NCI-H1694 treated with DMSO at 0.1 percent for 48 hours (cell line): ENCODE data around the gene ACSS1.

Experiments
- DNase-seq: peaks from one replicate; lab custom pipeline; 2025; lab: John Stamatoyannopoulos, UW

The ACSS1 gene

GRCh38 chr20:24970754-24971153, 87.2 kb downstream of the ACSS1 start:
- no peak for DNase-seq

GRCh38 chr20:24970030-24970553, 87.8 kb downstream of the ACSS1 start:
- no peak for DNase-seq

GRCh38 chr20:24969186-24970029, 88.5 kb downstream of the ACSS1 start:
- DNase-seq = no peak

- DNase-seq = peak; percentile 41
These were observed 89.6 kb downstream of the ACSS1 start for GRCh38 chr20:24968278-24968800.

- no peak for DNase-seq
These were observed 91.5 kb downstream of the ACSS1 start for GRCh38 chr20:24966317-24967012.

GRCh38 chr20:24965065-24965919, 92.6 kb downstream of the ACSS1 start:
- DNase-seq = peak; percentile 44

GRCh38 chr20:24964506-24964840, 93.5 kb downstream of the ACSS1 start:
- peak; percentile 74 for DNase-seq

DNA sequence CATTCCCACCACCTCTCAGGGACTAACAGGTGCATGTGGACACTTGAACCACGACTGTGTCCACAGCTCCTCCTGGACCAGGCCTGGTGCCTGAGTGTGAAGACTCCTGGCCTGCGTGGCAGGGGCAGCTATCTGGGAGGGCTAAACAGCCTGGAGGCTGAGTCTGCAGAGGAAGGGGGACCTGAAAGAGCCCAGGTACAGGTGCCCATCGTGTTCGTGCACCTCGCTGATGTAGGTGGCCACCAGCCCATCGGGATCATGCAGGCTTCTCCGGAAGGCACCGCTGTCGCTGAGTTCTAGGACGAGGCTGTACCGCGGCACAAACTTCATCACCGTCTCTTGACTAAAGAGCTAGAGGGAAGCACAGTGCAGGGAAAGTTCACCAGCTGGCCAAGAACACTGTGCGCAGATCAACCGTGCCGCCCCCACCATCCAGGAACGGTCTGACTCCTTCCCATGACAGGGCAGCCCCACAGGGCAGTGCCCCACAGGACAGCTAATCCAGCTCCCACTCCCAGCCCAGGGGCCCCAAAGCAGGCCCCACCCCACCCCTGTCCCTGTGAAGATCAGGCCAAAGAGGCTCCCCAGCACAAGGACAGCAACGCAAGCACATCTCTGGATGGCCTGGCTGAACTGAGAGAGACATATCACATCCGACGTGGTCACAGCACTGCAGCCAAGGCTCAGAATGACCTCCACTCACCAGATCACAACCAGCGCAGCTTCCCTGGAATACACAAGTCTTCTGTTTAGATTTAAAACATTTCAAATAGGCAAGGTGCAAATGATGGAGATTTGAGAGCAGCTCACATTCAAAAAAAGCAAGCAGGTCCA, 94.0 kb downstream of the ACSS1 start:
- DNase-seq = no peak

DNA sequence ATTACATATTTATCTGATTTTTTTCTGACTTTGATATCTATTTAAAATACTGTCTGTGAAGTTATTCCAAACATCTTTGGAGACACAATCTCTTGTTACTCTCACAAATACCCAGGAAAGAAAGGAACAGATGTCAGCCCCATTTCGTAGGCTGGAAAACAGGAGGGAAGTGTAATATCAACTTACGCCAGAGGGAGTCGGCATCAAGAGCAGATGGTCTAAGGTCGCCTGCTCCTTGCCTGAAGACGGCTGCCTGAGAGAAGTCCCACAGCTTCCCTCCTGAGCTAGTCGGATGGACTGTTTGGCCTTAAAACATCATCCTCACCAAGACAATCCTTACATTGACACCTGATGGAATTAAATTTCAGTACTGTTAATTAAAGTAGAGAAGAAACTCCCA, 95.4 kb downstream of the ACSS1 start:
- DNase-seq = peak; percentile 50

- no peak for DNase-seq
These were observed 95.8 kb downstream of the ACSS1 start for GRCh38 chr20:24962182-24962492.

- no peak for DNase-seq
These were observed 96.4 kb downstream of the ACSS1 start for GRCh38 chr20:24961384-24962181.

- DNase-seq = no peak
These were observed 97.1 kb downstream of the ACSS1 start for GRCh38 chr20:24960861-24961260.

DNA sequence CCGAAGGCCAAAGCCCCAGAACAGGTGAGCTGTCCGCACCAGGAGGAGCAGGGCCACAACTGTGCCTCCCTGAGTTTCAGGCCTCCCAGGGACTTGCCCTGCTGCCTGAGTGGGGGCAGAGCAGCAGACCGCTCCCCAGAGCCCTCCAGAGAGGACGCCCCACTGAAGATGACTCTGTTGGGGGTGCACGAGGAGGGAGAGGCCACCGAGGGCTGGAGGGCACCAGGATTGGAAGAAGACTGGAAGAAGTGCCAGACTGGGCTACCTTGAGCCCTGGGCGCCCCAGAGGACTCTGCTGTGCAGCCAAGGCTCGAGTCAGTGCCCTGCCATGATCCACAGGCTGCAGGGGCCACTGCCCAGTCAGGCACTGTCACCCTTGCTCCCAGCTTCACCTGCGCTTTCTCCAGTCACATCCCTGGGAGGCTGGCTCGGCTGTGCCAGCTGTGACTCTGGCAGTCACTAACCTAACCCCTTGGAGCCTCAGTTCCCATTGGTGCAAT, 97.6 kb downstream of the ACSS1 start:
- no peak for DNase-seq

DNA sequence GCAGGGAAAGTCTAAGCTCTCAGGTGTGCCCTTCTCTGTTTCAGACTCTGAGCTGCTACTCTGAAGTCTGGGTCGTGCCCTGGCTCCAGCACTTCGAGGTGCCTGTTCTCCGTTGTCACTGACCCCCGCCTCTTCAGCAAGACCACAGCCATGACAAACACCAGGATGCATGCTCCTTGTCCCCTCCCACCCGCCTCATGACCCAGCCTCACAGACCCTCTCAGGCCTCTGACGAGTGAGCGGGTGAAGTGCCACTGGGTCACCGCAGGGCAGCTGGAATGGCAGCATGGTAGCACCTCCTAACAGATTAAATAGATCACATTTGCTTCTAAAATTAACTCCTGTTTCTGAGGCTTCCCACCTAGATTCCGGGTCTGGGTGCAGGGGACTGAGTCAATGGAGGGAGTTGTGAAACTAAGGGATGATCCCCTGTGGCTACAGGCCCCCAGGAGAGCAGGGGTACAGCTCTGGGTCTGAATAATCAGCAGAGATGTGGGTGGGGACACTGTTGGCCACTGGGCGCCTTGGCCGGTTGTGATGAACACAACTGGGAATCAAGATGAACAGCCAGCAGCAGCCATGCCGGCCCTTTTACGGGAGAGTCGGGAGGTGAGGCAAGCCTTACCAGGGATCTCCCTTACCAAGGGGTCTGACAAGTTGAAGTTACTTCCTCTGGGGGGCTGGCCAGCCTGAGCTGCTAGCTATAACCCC, 98.2 kb downstream of the ACSS1 start:
- no peak for DNase-seq

DNA sequence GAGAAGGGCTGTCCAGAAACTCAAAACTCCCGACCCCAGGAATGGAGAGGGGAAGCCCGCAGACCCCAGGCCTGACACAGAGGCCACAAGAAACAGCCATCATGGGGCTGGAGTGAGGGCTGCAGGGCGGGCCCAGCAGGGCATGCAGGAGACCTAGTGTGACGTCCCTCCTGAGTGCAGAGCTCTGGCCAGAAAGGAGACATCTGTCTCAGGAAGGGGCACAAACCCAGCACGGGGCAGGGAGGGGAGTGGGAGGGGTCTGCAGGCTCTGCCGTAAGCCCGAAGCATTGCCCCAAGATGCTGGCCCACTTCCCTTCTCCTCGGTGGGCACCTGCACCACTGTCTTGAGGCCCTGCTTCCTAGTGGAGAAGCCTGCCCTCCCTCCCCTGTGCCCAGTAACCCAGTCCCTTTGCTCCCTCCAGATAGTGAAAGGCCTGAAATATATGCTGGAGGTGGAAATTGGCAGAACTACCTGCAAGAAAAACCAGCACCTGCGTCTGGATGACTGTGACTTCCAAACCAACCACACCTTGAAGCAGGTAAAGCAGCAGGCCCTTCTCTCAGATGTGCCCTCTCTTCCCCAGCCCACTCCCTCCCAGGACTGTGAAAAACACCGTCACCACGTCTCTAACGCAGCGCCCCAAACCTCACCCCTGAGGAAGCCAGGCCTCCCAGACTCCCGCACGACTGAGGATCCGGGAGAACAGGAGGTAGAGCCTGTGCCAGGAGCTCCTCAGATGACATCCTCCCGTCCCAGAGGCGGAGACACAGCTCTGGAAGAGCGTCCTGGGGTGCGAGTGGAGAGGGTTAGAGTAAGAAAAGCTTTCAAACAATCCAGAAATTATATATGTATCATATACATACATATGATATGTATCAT, 99.2 kb downstream of the ACSS1 start:
- DNase-seq = no peak

DNA sequence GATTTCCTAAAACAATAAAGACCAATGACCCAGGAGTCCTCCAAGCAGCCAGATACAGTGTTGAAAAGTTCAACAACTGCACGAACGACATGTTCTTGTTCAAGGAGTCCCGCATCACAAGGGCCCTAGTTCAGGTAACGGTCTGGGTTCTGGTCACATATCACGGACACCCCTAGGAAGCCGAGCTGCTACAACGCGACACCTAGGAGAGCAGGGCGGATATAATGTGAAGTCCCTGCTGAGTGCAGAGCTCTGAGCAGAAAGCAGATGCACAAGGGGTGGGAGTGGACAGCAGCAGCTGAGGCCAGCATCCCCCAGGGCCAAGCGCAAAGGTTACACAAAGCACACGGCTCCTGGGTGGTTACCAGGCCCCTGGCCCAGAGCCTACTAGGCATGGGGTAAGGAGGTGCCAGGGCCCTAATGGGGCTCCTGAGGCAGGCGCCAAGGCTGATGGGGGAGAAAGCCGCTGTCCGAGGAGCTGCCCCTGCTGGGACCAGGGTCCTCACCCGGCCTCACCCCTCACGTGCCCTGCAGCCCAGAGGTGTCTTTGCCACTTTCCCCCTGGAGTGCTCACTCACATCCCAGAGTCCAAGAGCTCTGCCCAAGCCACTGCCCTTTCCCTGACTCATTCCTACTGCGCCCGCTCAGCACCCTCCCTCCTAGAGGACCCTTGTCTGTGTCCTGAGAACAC, 100.5 kb downstream of the ACSS1 start:
- DNase-seq = no peak
